Stimulated activated CD4-positive, alpha-beta T cell treated with anti-CD3 and anti-CD28 coated beads, TNF-alpha, amount 100 ng/mL, for 48 hours (primary cell): ENCODE data around the gene OMD.

Experiments used
- DNase-seq, 3 donors: peaks; one replicate each; pipeline ENCODE4 v3.0.0-alpha.2; 2020; ENCODE audit warnings: low read depth in 3 of 3

OMD gene

GRCh38 chr9:92424340-92424739 is at the start of gene OMD:
Gene OMD, minus strand, starts transcription at chr9:92424471. Its CDS starts 6,913 bp downstream, at chr9:92417558.
- DNase-seq, result no peak

GRCh38 chr9:92468206-92468605 is 43.9 kb upstream of the OMD start:
- DNase-seq, result no peak

GRCh38 chr9:92467511-92467910 is 43.2 kb upstream of the OMD start:
- DNase-seq, result no peak

GRCh38 chr9:92467041-92467440 is 42.8 kb upstream of the OMD start:
- no peak for DNase-seq

GRCh38 chr9:92463984-92464383 is 39.7 kb upstream of the OMD start:
- DNase-seq, result no peak

GRCh38 chr9:92463387-92463786 is 39.1 kb upstream of the OMD start:
- no peak for DNase-seq

- DNase-seq, result no peak
These were observed 33.3 kb upstream of the OMD start for GRCh38 chr9:92457576-92457975.

- no peak for DNase-seq
These were observed 30.9 kb upstream of the OMD start for GRCh38 chr9:92455217-92455616.

GRCh38 chr9:92446536-92446935 is 22.3 kb upstream of the OMD start:
- DNase-seq, result no peak

GRCh38 chr9:92444841-92445240 is 20.6 kb upstream of the OMD start:
- no peak for DNase-seq

GRCh38 chr9:92440751-92441046 is 16.4 kb upstream of the OMD start:
- DNase-seq, result no peak

GRCh38 chr9:92439921-92440750 is 15.9 kb upstream of the OMD start:
- no peak for DNase-seq

- DNase-seq, result no peak
These were observed 14.7 kb upstream of the OMD start for GRCh38 chr9:92438900-92439526.

- DNase-seq, result no peak
These were observed 11.0 kb upstream of the OMD start for GRCh38 chr9:92435263-92435662.

- DNase-seq, result no peak
These were observed 8.8 kb upstream of the OMD start for GRCh38 chr9:92432972-92433548.

- DNase-seq, result no peak
These were observed 8.1 kb upstream of the OMD start for GRCh38 chr9:92432350-92432749.

GRCh38 chr9:92429836-92430235 is 5.6 kb upstream of the OMD start:
- no peak for DNase-seq

- DNase-seq, result no peak
These were observed 2.4 kb upstream of the OMD start for GRCh38 chr9:92426501-92427145.

GRCh38 chr9:92425474-92425873 is 1.2 kb upstream of the OMD start:
- DNase-seq, result no peak

- no peak for DNase-seq
These were observed 659 bp downstream of the OMD start for GRCh38 chr9:92423612-92424011.

- DNase-seq, result no peak
These were observed 1.5 kb downstream of the OMD start for GRCh38 chr9:92422611-92423338.

GRCh38 chr9:92414566-92414965 is 9.7 kb downstream of the OMD start:
- no peak for DNase-seq
